Cardiac septum (tissue), 1 donor: ENCODE data around the gene PRELID3B. TPM values are rescaled to one million over a fixed set of nuclear protein-coding genes. Genes with fewer than 3 reads are reported as not detected.
A peak's percentile ranks its signal among the peaks of the same experiment; 100 is the strongest.

Experiments
- DNase-seq: peaks from one replicate; pipeline ENCODE4 v3.0.0-alpha.2; 2020; ENCODE audit warnings: low spot score
- intact Hi-C: fragments of 100-400 bp; cut with DNase I; formaldehyde crosslinking; loops from one replicate; pipeline ENCODE4 v1.14.0; 2022
- total RNA-seq: library from RNA; stranded (reverse); fragmentation: NEBNext Ultra II Directional; extraction: Animal tissue kit (Norgen Biotek cat#: 25700); gene quantifications from one replicate; pipeline ENCODE4 v1.2.1, GENCODE V29; 2021
- donor health status: DM: no; HTN: no; CAD: no.

Gene PRELID3B
- total RNA-seq, 1 donor from 2014 or later: 41.4 TPM

GRCh38 chr20:58986968-58987517 is 55.5 kb downstream of the PRELID3B start:
- intact Hi-C loops: no loop called here
- peak; percentile 24 for DNase-seq

- intact Hi-C loops: no loop called here
- no peak for DNase-seq
Observed at GRCh38 chr20:58986286-58986967, 56.2 kb downstream of the PRELID3B start.

- no peak for DNase-seq
- intact Hi-C loops: no loop called here
Observed at GRCh38 chr20:58985656-58986055, 56.9 kb downstream of the PRELID3B start.

- intact Hi-C loops: loop anchor here (5.0 kb wide), 2 partner anchors 48 to 77 kb away; partner anchors contain the start of gene ATP5F1E
- DNase-seq: no peak
Observed at GRCh38 chr20:58984691-58985090, 57.9 kb downstream of the PRELID3B start.

Other genes starting within 250 kb of the PRELID3B start
- gene GNAS-AS1, start 191.9 kb downstream of the PRELID3B start, total RNA-seq: 0.75 TPM
- gene GNAS, start 190.1 kb downstream of the PRELID3B start, total RNA-seq: 1,579 TPM
- 34.7 TPM for gene NELFCD, start 61.5 kb downstream of the PRELID3B start, total RNA-seq
- gene CTSZ, start 35.5 kb downstream of the PRELID3B start, total RNA-seq: 157 TPM
- 0.54 TPM for gene TUBB1, start 23.4 kb downstream of the PRELID3B start, total RNA-seq
- gene ATP5F1E, start 10.5 kb downstream of the PRELID3B start, total RNA-seq: 123 TPM
- 0.05 TPM for gene ZNF831, start 121.0 kb upstream of the PRELID3B start, total RNA-seq